GM15510 (cell line): ENCODE measurements around the gene PDE3A.

Source experiments
- POLR2A ChIP-seq: IDR thresholded peaks from 3 replicates; pipeline ENCODE4 v1.6.1; 2011; ENCODE audit warnings: borderline replicate concordance; ENCODE audit not compliant: insufficient read length; ENCODE audit errors: extremely low read depth

The PDE3A gene

GRCh38 chr12:20438299-20438779, 70.0 kb downstream of the PDE3A start:
- no peak for TF ChIP-seq POLR2A

DNA sequence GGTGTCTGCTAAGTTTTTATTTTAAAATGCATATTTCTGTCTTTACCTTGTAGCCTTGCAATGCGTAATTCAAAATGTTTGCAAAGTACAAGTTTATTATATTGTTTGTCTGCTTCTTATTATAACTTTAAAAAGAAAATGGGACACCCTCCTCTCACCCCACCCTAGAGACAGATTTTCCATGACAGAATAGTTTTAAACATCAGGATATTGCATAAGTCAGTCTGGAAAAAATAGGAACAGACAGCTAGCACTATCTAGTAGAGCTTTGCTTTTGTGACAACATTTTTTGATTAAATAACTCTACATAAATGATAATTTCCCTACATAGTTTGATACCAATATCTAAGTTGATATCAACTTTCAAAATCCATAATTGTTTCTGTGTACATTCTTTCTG, 71.3 kb downstream of the PDE3A start:
- no peak for TF ChIP-seq POLR2A

GRCh38 chr12:20440408-20440807, 72.1 kb downstream of the PDE3A start:
- no peak for TF ChIP-seq POLR2A

DNA sequence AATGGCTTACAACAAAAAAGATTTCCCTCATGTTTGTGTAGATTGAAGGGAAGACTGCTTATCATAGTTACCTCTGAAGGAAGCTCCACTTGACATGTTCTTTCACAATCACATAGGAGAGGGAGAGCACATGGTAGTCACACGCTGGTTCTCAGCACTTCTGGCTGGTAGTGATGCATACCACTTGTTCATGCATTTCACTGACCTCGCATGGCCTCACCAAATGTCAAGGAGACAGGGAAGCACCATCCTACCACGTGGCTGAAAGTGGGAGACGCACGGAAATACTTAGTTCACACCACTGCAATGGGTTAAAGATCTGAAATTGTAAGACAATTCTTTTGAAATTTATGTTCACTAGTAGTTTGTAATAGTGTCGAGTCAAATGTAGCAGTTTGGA, 74.0 kb downstream of the PDE3A start:
- TF ChIP-seq POLR2A = no peak

- no peak for TF ChIP-seq POLR2A
Observed at GRCh38 chr12:20443255-20443654, 74.9 kb downstream of the PDE3A start.

DNA sequence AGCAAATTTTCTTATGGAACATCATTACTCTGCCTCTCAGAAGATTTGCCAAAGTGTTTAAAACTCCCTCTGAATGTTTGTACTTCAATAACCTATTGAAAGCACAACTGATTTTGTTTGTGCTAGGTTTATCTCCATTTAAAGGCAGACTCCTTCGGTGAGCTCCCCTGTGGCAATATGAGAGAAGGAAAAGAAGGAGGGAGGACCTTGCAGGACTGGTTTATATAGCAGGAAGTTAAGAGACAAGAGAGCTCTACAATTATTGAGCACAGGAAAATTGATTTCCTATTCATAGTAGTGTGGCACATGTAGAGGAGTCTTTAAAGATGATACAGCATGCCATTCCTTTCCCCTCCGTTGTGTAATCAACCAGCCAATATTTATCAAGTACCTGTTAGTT, 75.5 kb downstream of the PDE3A start:
- TF ChIP-seq POLR2A = no peak

DNA sequence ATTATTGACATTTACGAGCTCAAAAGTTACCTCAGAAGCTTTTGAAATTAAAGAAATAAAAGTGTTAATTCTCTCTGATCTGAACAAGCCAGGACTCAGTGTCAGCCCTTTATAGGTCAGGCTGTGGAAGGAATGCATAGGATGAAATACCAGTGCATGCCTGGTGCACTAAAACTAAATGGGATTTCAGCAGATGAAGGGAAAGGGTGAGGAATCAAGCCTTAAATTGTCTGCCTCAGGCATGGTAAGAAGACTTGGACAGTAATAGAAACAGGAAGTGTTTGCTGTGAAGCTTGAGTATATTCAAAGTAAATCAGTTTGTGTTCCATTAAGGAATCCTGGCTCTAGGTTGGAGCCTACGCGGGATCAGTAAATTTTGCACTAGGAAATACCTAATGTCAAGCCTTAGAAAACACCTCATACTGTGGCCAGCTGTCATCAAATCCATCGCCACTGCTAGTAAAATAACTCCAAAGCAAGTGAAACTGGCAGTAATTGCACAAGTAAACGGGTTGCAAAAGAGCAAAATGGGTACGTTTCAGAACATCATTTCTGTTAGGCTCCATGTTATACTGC, 76.3 kb downstream of the PDE3A start:
- no peak for TF ChIP-seq POLR2A

- no peak for TF ChIP-seq POLR2A
Observed at GRCh38 chr12:20445687-20446086, 77.3 kb downstream of the PDE3A start.

DNA sequence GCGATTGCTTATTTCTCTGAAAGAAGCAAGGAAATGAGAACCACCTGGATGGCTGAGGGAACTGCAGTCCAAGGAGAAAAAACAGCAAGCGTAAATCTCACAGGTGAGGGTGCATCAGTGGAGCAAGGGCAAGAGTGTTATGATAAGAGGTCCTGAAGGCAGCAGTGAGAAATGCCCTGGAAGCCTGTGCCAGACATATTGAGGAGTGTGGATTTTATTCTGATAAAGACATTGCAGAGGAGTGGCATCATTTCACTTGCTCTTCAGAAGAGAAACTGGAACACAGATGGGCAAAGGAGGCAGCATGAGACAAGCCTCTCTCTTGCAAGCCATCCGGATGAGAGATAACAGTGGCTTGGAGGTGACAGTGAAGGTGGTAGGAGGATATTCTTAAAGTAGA, 78.5 kb downstream of the PDE3A start:
- no peak for TF ChIP-seq POLR2A

DNA sequence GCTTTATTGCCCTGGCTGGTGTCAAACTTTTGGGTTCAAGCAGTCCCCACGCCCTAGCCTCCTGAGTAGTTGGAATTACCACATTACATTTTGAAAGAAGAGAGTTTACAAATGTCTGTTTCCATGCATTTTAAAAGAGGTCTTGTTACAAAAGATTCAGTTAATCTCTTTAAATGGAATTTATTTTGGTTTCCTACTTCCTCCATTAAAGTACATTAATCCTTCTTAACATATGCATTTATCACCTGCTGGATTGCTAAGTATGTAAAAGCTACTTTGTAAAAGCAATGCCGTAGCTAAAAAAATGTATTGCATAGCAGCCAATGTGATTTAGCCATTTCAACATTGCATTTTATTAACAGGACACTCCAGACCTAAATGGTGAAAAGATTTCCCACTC, 80.4 kb downstream of the PDE3A start:
- TF ChIP-seq POLR2A = no peak

- TF ChIP-seq POLR2A = no peak
Observed at GRCh38 chr12:20450591-20451180, 82.3 kb downstream of the PDE3A start.

- no peak for TF ChIP-seq POLR2A
Observed at GRCh38 chr12:20451761-20452160, 83.4 kb downstream of the PDE3A start.

GRCh38 chr12:20452496-20453010, 84.2 kb downstream of the PDE3A start:
- TF ChIP-seq POLR2A = no peak

- no peak for TF ChIP-seq POLR2A
Observed at GRCh38 chr12:20453756-20454310, 85.5 kb downstream of the PDE3A start.

GRCh38 chr12:20455001-20455706, 86.8 kb downstream of the PDE3A start:
- TF ChIP-seq POLR2A = no peak
